H1 (cell line): ENCODE measurements around the gene RNF166. TPM values are rescaled to one million over a fixed set of nuclear protein-coding genes. Genes with fewer than 3 reads are reported as not detected.

ENCODE experiments used
- NRF1 ChIP-seq: IDR thresholded peaks from 2 replicates; pipeline ENCODE4 v1.6.1; 2011; ENCODE audit warnings: mild to moderate bottlenecking, low read depth, low read length, improper control_type of control experiment
- polyA plus RNA-seq, 7 experiments: library from polyadenylated mRNA; depleted of rRNA in 3 of 7; stranded (reverse) in 5 of 7; unstranded in 2 of 7; fragments of >200 nt in 5 of 7; fragments of 200-250 nt in 2 of 7; gene quantifications; 1 replicate in 5 of 7; 2 replicates in 1 of 7; 4 replicates in 1 of 7; pipeline versions ENCODE4 v1.2.1 to v1.2.3, GENCODE V29; 2011 to 2013; ENCODE audit warnings: missing spikeins in 2 of 7, mixed read lengths in 2 of 7
- total RNA-seq: library from RNA; stranded (reverse); fragmentation: NEBNext Ultra II Directional; extraction: Animal tissue kit (Norgen Biotek cat#: 25700); gene quantifications from 2 replicates; pipeline ENCODE4 v1.2.1, GENCODE V29; 2021

RNF166 gene
- total and polyA plus RNA-seq, 2 of the 8 experiments (the other 6 are each of a cell fraction or from before 2014, with no cell fraction given) = 29.8 to 31.2 TPM

GRCh38 chr16:88720396-88720970 is 14.3 kb upstream of the RNF166 start (continued):
- TF ChIP-seq NRF1 = no peak
- TF ChIP-seq, all 59 proteins: peak for 0
